ENCODE results near the gene C10orf53. TPM values are rescaled to one million over a fixed set of nuclear protein-coding genes. Genes with fewer than 3 reads are reported as not detected.

The C10orf53 gene
- total and polyA plus RNA-seq, 2 of the 8 experiments (the other 6 are each of a cell fraction or from before 2014, with no cell fraction given): not detected

DNA sequence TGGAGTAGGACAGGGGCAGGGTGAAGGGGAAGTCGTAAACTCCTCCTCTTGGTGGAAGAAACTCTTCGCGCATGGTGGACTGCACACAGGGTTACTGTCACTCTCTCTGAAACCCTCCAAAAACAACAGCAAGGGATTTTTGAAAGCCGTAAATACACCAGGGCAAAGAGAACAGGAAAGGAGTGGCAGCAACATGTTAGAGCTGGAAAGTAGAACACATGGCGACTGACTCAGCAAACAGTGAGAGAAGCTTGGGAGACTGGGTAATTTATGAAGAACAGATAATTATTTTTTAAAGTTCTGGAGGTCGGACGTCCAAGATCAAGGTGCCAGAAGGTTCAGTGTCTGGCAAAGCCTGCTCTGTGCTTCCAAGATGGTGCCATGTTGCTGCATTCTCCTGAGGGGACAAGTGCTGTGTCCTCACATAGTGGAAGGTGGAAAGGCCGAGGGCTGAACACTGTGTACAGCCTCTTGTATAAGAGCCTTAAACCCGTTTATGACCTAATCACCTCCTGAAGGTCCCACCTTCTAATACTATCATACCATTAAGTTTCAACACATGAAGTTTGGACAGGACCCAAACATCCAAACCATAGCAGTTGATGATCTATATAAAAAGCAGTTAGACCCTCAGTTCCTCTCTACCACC lies 22.5 kb upstream of the C10orf53 start:
- ChIA-PET CTCF (ENCODE audit: partially characterized antibody) (interaction anchor here (1.2 kb wide), 1 partner anchor 8 kb away, joined by 3 read pairs; no protein-coding TSS in a partner anchor), POLR2A (ENCODE audit: partially characterized antibody) (no interaction called here)
- Histone ChIP-seq H4K8ac (ENCODE audit: extremely low read depth, insufficient read depth, low read length) (no peak overlapping the region), H3K56ac (replicated peaks; ENCODE audit: insufficient read length, low read depth, low read length) (no peak overlapping the region), H2BK15ac (ENCODE audit: low read length) (no peak overlapping the region), H3K4me2 (ENCODE audit: insufficient read depth in 1 of 2, low read depth in 2 of 2, low read length in 2 of 2) (no peak overlapping the region), H3K9me3 (ENCODE audit: insufficient read depth in 2 of 2, low read depth in 1 of 2, low read length in 1 of 2) (peaks cover 0 to 4% of the 10 kb centered on the region in 2 experiments; a peak in 1 of 4 replicates), H3K23ac (ENCODE audit: insufficient read length) (no peak overlapping the region), H3K4me1 (replicated peaks in 1 of 4; ENCODE audit: control insufficient read depth in 3 of 4, insufficient read depth in 4 of 4, low read length in 3 of 4) (peaks cover 0 to 8% (median under 1%) of the 10 kb centered on the region in 4 experiments; a peak in 3 of 7 replicates), H2BK120ac (replicated peaks; ENCODE audit: low read depth, low read length) (no peak overlapping the region), H3K27me3 (replicated peaks in 1 of 4; ENCODE audit: control insufficient read depth in 3 of 4, extremely low read depth in 1 of 4, insufficient read depth in 3 of 4, low read length in 3 of 4) (peaks cover 0 to 2% (median 0%) of the 10 kb centered on the region in 4 experiments; a peak in 1 of 7 replicates), H3K4ac (replicated peaks; ENCODE audit: insufficient read length, low read depth, low read length) (no peak overlapping the region), H2AFZ (ENCODE audit: low read length) (no peak overlapping the region; the same call in 1 of the 2 replicates), H3K9ac (replicated peaks in 1 of 4; ENCODE audit: extremely low read depth in 1 of 4, low read depth in 3 of 4, low read length in 3 of 4) (no peak overlapping the region), H4K5ac (ENCODE audit: insufficient read length, low read depth, low read length) (no peak overlapping the region), H3K79me2 (ENCODE audit: control insufficient read depth in 1 of 2, insufficient read depth in 2 of 2, low read length in 2 of 2) (no peaks in the 10 kb centered on the region), H2BK12ac (ENCODE audit: low read depth, low read length) (no peak overlapping the region), H2BK20ac (ENCODE audit: low read length) (no peak overlapping the region), H3K23me2 (ENCODE audit: low read depth, low read length) (no peaks in the 10 kb centered on the region), H3K18ac (ENCODE audit: extremely low read depth, low read length) (no peak overlapping the region), H3K36me3 (ENCODE audit: control insufficient read depth in 2 of 4, insufficient read depth in 4 of 4, low read length in 3 of 4) (no peaks in the 10 kb centered on the region), H3K14ac (ENCODE audit: insufficient read length) (no peak overlapping the region), H4K20me1 (replicated peaks in 1 of 2; ENCODE audit: control insufficient read depth in 1 of 2, insufficient read depth in 2 of 2, low read length in 2 of 2) (no peaks in the 10 kb centered on the region), H4K91ac (replicated peaks; ENCODE audit: insufficient read length, low read length) (no peak overlapping the region), H3K4me3 (ENCODE audit: extremely low read depth in 1 of 4, insufficient read depth in 2 of 4, low read depth in 3 of 4, low read length in 4 of 4) (no peak overlapping the region), H2BK5ac (ENCODE audit: low read depth, low read length) (no peak overlapping the region), H3K79me1 (ENCODE audit: low read depth, low read length) (no peaks in the 10 kb centered on the region), H3K27ac (ENCODE audit: low read depth, low read length) (no peak overlapping the region), H2AK5ac (ENCODE audit: low read depth, low read length) (no peak overlapping the region)
- no peak for DNase-seq (ENCODE audit: low read depth in 1 of 2, low spot score in 2 of 2)
- FAIRE-seq: no peak
- 93% methylated on average over 9 of the region's 9 CpGs; no CpG with 5 or more reads in 1 of the 2 experiments for WGBS, 2 experiments (ENCODE audit: extremely low coverage in 1 of 2, insufficient coverage in 1 of 2, insufficient read length in 1 of 2, insufficient replicate concordance in 2 of 2, low coverage in 1 of 2, low lambda C conversion rate in 2 of 2, missing lambda C conversion rate in 1 of 2)
- TF ChIP-seq YY1 (IDR thresholded peaks at IDR 0.05; ENCODE audit: low read depth, low read length) (no peak), SIRT6 (IDR thresholded peaks at IDR 0.05; ENCODE audit: low read length) (no peak), HDAC2 (IDR thresholded peaks at IDR 0.05; ENCODE audit: borderline replicate concordance in 1 of 2, low read depth in 2 of 2, low read length in 2 of 2) (no peak), CTBP2 (IDR thresholded peaks at IDR 0.05; ENCODE audit: borderline replicate concordance, insufficient read depth, insufficient read length, low read length) (no peak), SIX5 (IDR thresholded peaks at IDR 0.05; ENCODE audit: low read depth, low read length) (no peak), SP2 (IDR thresholded peaks at IDR 0.05; ENCODE audit: low read length) (no peak), NRF1 (IDR thresholded peaks at IDR 0.05; ENCODE audit: low read depth, low read length) (no peak), PHF8 (conservative IDR thresholded peaks at IDR 0.05; ENCODE audit: low read depth, low read length) (no peak), KDM1A (IDR thresholded peaks at IDR 0.05; ENCODE audit: borderline replicate concordance, low read length) (no peak), CBX8 (IDR thresholded peaks at IDR 0.05; ENCODE audit: borderline replicate concordance, low read depth, low read length) (no peak), CEBPB (IDR thresholded peaks at IDR 0.05; ENCODE audit: low read depth, low read length) (no peak), KDM5A (IDR thresholded peaks at IDR 0.05; ENCODE audit: low read length) (no peak), TAF7 (optimal IDR thresholded peaks at IDR 0.05; ENCODE audit: borderline replicate concordance, low read depth, low read length) (no peak)
